HepG2 (cell line): ENCODE data around the gene MARF1. TPM values are rescaled to one million over a fixed set of nuclear protein-coding genes. Genes with fewer than 3 reads are reported as not detected.
"Not testable (repeated sequence)": the region's sequence is repeated elsewhere in the genome, so short reads cannot be mapped to it uniquely, and the experiment has no call there.

Experiments
- ATAC-seq: fragments of 200-7000 bp; cut with Tn5 transposase; 3 replicates; pipeline ENCODE4 v1.9.1; 2020; ENCODE audit warnings: mild to moderate bottlenecking, moderate library complexity
- BruUV-seq: library from RNA; stranded (reverse); fragments of 400-500 nt; replicated peaks from 2 replicates; lab custom pipeline; 2021; lab: Mats Ljungman, UMichigan
- CTCF ChIA-PET: fragments of 300-600 bp; formaldehyde crosslinking; extraction: SDS; loops from one replicate; lab custom pipeline; 2021; ENCODE audit warnings: low total read pairs, inconsistent platforms, low intra/inter-chr PET ratio; lab: Yijun Ruan, JAX
- POLR2A ChIA-PET: fragments of 350-600 bp; sonication (Branson Sonifier 250); formaldehyde crosslinking; loops from one replicate; lab custom pipeline; 2020; ENCODE audit warnings: antibody characterized with exemption, inconsistent platforms; lab: Yijun Ruan, JAX
- DNase-seq: peaks from one replicate; pipeline ENCODE4 v3.0.0-alpha.2; 2015; ENCODE audit warnings: low spot score
- FAIRE-seq: peaks from 3 replicates; lab custom pipeline; 2011; peaks lifted over from hg19 to GRCh38; lab: Jason Lieb, UNC
- H2AFZ ChIP-seq: one replicate; pipeline ENCODE4 v1.6.1; 2011; ENCODE audit warnings: low read length, inconsistent platforms
- H3K27ac ChIP-seq: fragments of 300-600 bp; 3 replicates; pipeline ENCODE4 v1.8.0; 2011; ENCODE audit warnings: mixed run types, mild to moderate bottlenecking, mixed read lengths, low read length, inconsistent platforms; ENCODE audit not compliant: insufficient read depth; ENCODE audit errors: extremely low read length
- H3K27me3 ChIP-seq, 2 experiments: fragments of 200-600 bp in 1 of 2; 2 replicates in 1 of 2; 3 replicates in 1 of 2; pipeline versions ENCODE4 v1.6.0 to v1.8.0; 2011; ENCODE audit warnings: low read length in 2 of 2, mild to moderate bottlenecking in 2 of 2, moderate library complexity in 2 of 2, inconsistent platforms in 1 of 2; ENCODE audit not compliant: insufficient read depth in 2 of 2, control insufficient read depth in 1 of 2
- H3K36me3 ChIP-seq, 2 experiments: fragments of 200-600 bp in 1 of 2; replicated peaks in 1 of 2; 2 replicates in 1 of 2; 3 replicates in 1 of 2; pipeline versions ENCODE4 v1.5.1 to v1.8.0; 2011; ENCODE audit warnings: low read length in 2 of 2, inconsistent platforms in 1 of 2; ENCODE audit not compliant: insufficient read depth in 2 of 2, control insufficient read depth in 1 of 2
- H3K4me1 ChIP-seq: 2 replicates; pipeline ENCODE4 v1.5.1; 2012; ENCODE audit warnings: low read length, inconsistent platforms; ENCODE audit not compliant: insufficient read depth
- H3K4me2 ChIP-seq: 2 replicates; pipeline ENCODE4 v1.6.0; 2011; ENCODE audit warnings: low read depth, low read length, inconsistent platforms
- H3K4me3 ChIP-seq, 3 experiments: fragments of 200-600 bp in 1 of 3; sonication (generic), shearing (Covaris generic) in 1 of 3; replicated peaks in 1 of 3; 2 replicates each; pipeline ENCODE4 v1.5.1; 2011 to 2016; ENCODE audit warnings: low read length in 3 of 3, inconsistent platforms in 2 of 3, low read depth in 2 of 3, mild to moderate bottlenecking in 2 of 3, control low read depth in 1 of 3, mixed read lengths in 1 of 3; ENCODE audit not compliant: insufficient read depth in 1 of 3
- H3K79me2 ChIP-seq: one replicate; pipeline ENCODE4 v1.6.1; 2011; ENCODE audit warnings: low read length, inconsistent platforms; ENCODE audit not compliant: insufficient read depth
- H3K9ac ChIP-seq: 2 replicates; pipeline ENCODE4 v1.6.0; 2011; ENCODE audit warnings: mild to moderate bottlenecking, low read depth, low read length, inconsistent platforms; ENCODE audit not compliant: insufficient read depth
- H3K9me3 ChIP-seq: 2 replicates; pipeline ENCODE4 v1.5.1; 2012; ENCODE audit warnings: mild to moderate bottlenecking, low read length
- H4K20me1 ChIP-seq: 2 replicates; pipeline ENCODE4 v1.6.0; 2011; ENCODE audit warnings: inconsistent platforms, mild to moderate bottlenecking, low read length, moderate library complexity; ENCODE audit not compliant: insufficient read depth
- ELF4 ChIP-seq: sonication (generic); formaldehyde crosslinking; IDR thresholded peaks from 2 replicates; pipeline ENCODE4 v1.5.0; 2020; ENCODE audit warnings: missing genetic modification reagents, mild to moderate bottlenecking, moderate library complexity, borderline replicate concordance
- NAIF1 ChIP-seq: sonication (generic); formaldehyde crosslinking; IDR thresholded peaks from 2 replicates; pipeline ENCODE4 v1.5.0; 2020; ENCODE audit warnings: mild to moderate bottlenecking, missing genetic modification reagents, borderline replicate concordance
- TEAD3 ChIP-seq: optimal IDR thresholded peaks from 2 replicates; pipeline ENCODE3; 2016; ENCODE audit warnings: borderline replicate concordance
- ZNF138 ChIP-seq: sonication (generic); formaldehyde crosslinking; IDR thresholded peaks from 2 replicates; pipeline ENCODE4 v1.5.0; 2020; ENCODE audit warnings: mild to moderate bottlenecking, low read depth, missing genetic modification reagents
- ZNF274 ChIP-seq: sonication (generic); formaldehyde crosslinking; IDR thresholded peaks from 2 replicates; pipeline ENCODE4 v1.5.1; 2020; ENCODE audit warnings: mild to moderate bottlenecking, missing genetic modification reagents
- ZNF460 ChIP-seq: sonication (generic); formaldehyde crosslinking; IDR thresholded peaks from 2 replicates; pipeline ENCODE4 v1.5.1; 2020; ENCODE audit warnings: missing genetic modification reagents, mild to moderate bottlenecking, borderline replicate concordance
- ZNF552 ChIP-seq: sonication (generic); formaldehyde crosslinking; IDR thresholded peaks from 2 replicates; pipeline ENCODE4 v1.9.0; 2022; ENCODE audit warnings: missing genetic modification reagents, mild to moderate bottlenecking, borderline replicate concordance
- ZNF772 ChIP-seq: sonication (generic); formaldehyde crosslinking; IDR thresholded peaks from 2 replicates; pipeline ENCODE4 v1.5.0; 2020; ENCODE audit warnings: mild to moderate bottlenecking, missing genetic modification reagents
- ZSCAN25 ChIP-seq: sonication (generic); formaldehyde crosslinking; IDR thresholded peaks from 2 replicates; pipeline ENCODE4 v1.8.0; 2022; ENCODE audit warnings: mild to moderate bottlenecking, missing genetic modification reagents
- WGBS: methylation state at CpG from one replicate; pipeline ENCODE4 v1.1.6; 2017; ENCODE audit warnings: low lambda C conversion rate; 5-methylcytosine and 5-hydroxymethylcytosine counted together
- in situ Hi-C: cut with HindIII; loops from 2 replicates; pipeline ENCODE4 v1.10.0; 2017; ENCODE audit warnings: low pct_unique_long_range_greater_than_20kb; ENCODE audit not compliant: extremely low pct_ligation_motif_present
- intact Hi-C: fragments of 100-400 bp; cut with micrococcal nuclease; formaldehyde crosslinking; loops from one replicate; pipeline ENCODE4 v1.10.0; 2022; ENCODE audit not compliant: unreplicated experiment
- polyA plus RNA-seq, 8 experiments: library from polyadenylated mRNA; depleted of rRNA in 3 of 8; stranded (reverse) in 7 of 8; unstranded in 1 of 8; fragments of >200 nt; fragmentation: Illumina TruSeq in 4 of 8; extraction: Trizol in 4 of 8; gene quantifications; 2 replicates each; pipeline versions ENCODE4 v1.2.1 to v1.2.3, GENCODE V29; 2011 to 2016; ENCODE audit warnings: low read depth in 4 of 8, missing spikeins in 1 of 8, mixed read lengths in 1 of 8; ENCODE audit not compliant: insufficient read depth in 1 of 8
- total RNA-seq, 5 experiments: library from RNA; depleted of rRNA; stranded (reverse); fragments of >200 nt; fragmentation: Illumina TruSeq; extraction: Trizol; gene quantifications; 2 replicates each; pipeline ENCODE4 v1.2.3, GENCODE V29; 2016; ENCODE audit warnings: low read depth in 1 of 5
- TF ChIP-seq, protein P1 (sequence below): sonication (generic); formaldehyde crosslinking; IDR thresholded peaks from 2 replicates; pipeline ENCODE4 v1.9.0; 2021; ENCODE audit warnings: mild to moderate bottlenecking, missing genetic modification reagents

The MARF1 gene
- total and polyA plus RNA-seq, 2 of the 13 experiments (the other 11 are each of a cell fraction or from before 2014, with no cell fraction given), result 8.7 to 20.7 TPM

DNA sequence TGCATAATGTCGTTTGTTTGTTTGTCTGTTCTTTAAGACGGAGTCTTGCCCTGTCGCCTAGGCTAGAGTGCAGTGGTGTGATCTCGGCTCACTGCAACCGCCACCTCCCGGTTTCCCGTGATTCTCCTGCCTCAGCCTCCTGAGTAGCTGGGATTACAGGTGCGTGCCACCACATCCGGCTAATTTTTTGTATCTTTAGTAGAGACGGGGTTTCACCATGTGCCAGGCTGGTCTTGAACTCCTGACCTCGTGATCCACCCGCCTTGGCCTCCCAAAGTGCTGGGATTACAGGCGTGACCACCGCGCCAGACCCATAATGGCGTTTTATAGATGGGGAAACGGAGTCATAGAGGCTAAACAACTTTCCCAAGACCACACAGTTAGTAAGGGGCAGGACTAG lies 6.4 kb upstream of the MARF1 start:
- H3K27me3 ChIP-seq, H3K36me3 ChIP-seq, intact Hi-C loops, ATAC-seq, DNase-seq, H2AFZ ChIP-seq, FAIRE-seq, CTCF ChIA-PET, POLR2A ChIA-PET, H3K9me3 ChIP-seq, in situ Hi-C loops, BruUV-seq, H4K20me1 ChIP-seq: not testable (repeated sequence)
- 71% methylated on average over 17 of the region's 17 CpGs for WGBS
- peaks cover 70% of the 10 kb centered on the region for H3K4me1 ChIP-seq
- H3K4me2 ChIP-seq, result peak overlapping the region; percentile 99
- TF ChIP-seq ZNF772 (CRISPR knock-in tag) (peak; percentile 4; the same call in 1 of the 2 replicates), ZNF274 (CRISPR knock-in tag) (0 out of 2 replicates have a peak, but pooled peaks have one; percentile 9), ZNF138 (0 out of 2 replicates have a peak, but pooled peaks have one; percentile 17), ZNF552 (CRISPR knock-in tag) (0 out of 2 replicates have a peak, but pooled peaks have one; percentile 28), TEAD3 (CRISPR knock-in tag) (peak; percentile 10), NAIF1 (CRISPR knock-in tag) (peak; percentile 35; the same call in 1 of the 2 replicates), ZNF460 (CRISPR knock-in tag) (peak; percentile 72), ZSCAN25 (CRISPR knock-in tag) (0 out of 2 replicates have a peak, but pooled peaks have one; percentile 1), ELF4 (CRISPR knock-in tag) (0 out of 2 replicates have a peak, but pooled peaks have one; percentile 11)
- TF ChIP-seq, protein P1, sequence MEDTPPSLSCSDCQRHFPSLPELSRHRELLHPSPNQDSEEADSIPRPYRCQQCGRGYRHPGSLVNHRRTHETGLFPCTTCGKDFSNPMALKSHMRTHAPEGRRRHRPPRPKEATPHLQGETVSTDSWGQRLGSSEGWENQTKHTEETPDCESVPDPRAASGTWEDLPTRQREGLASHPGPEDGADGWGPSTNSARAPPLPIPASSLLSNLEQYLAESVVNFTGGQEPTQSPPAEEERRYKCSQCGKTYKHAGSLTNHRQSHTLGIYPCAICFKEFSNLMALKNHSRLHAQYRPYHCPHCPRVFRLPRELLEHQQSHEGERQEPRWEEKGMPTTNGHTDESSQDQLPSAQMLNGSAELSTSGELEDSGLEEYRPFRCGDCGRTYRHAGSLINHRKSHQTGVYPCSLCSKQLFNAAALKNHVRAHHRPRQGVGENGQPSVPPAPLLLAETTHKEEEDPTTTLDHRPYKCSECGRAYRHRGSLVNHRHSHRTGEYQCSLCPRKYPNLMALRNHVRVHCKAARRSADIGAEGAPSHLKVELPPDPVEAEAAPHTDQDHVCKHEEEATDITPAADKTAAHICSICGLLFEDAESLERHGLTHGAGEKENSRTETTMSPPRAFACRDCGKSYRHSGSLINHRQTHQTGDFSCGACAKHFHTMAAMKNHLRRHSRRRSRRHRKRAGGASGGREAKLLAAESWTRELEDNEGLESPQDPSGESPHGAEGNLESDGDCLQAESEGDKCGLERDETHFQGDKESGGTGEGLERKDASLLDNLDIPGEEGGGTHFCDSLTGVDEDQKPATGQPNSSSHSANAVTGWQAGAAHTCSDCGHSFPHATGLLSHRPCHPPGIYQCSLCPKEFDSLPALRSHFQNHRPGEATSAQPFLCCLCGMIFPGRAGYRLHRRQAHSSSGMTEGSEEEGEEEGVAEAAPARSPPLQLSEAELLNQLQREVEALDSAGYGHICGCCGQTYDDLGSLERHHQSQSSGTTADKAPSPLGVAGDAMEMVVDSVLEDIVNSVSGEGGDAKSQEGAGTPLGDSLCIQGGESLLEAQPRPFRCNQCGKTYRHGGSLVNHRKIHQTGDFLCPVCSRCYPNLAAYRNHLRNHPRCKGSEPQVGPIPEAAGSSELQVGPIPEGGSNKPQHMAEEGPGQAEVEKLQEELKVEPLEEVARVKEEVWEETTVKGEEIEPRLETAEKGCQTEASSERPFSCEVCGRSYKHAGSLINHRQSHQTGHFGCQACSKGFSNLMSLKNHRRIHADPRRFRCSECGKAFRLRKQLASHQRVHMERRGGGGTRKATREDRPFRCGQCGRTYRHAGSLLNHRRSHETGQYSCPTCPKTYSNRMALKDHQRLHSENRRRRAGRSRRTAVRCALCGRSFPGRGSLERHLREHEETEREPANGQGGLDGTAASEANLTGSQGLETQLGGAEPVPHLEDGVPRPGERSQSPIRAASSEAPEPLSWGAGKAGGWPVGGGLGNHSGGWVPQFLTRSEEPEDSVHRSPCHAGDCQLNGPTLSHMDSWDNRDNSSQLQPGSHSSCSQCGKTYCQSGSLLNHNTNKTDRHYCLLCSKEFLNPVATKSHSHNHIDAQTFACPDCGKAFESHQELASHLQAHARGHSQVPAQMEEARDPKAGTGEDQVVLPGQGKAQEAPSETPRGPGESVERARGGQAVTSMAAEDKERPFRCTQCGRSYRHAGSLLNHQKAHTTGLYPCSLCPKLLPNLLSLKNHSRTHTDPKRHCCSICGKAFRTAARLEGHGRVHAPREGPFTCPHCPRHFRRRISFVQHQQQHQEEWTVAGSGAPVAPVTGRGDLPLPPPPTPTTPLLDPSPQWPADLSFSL, result 0 out of 2 replicates have a peak, but pooled peaks have one; percentile 41
- H3K9ac ChIP-seq, result peak overlapping the region; percentile 69
- H3K27ac ChIP-seq, result peak overlapping the region; percentile 41
- H3K79me2 ChIP-seq, result peaks cover 41% of the 10 kb centered on the region
- H3K4me3 ChIP-seq, result peak overlapping the region; percentile 60 to 100 (median 88)
